DOHH2 (cell line): ENCODE results near the gene CRYBA2.

ENCODE experiments used
- H3F3A ChIP-seq: fragments of 200-600 bp; sonication (generic), shearing (Covaris generic); 2 replicates; pipeline ENCODE4 v1.6.0; 2016; ENCODE audit warnings: antibody characterized with exemption, mild to moderate bottlenecking; ENCODE audit not compliant: control insufficient read depth, insufficient read depth
- H3K27ac ChIP-seq: fragments of 200-600 bp; sonication (generic); 2 replicates; pipeline ENCODE4 v1.5.1; 2014; ENCODE audit warnings: low read depth, mild to moderate bottlenecking, low read length, moderate library complexity
- H3K27me3 ChIP-seq: fragments of 200-600 bp; sonication (generic); 2 replicates; pipeline ENCODE4 v1.6.1; 2014; ENCODE audit warnings: mild to moderate bottlenecking, low read length, mixed read lengths; ENCODE audit not compliant: control insufficient read depth
- H3K36me3 ChIP-seq: fragments of 200-600 bp; sonication (generic); 2 replicates; pipeline ENCODE4 v1.6.1; 2014; ENCODE audit warnings: mild to moderate bottlenecking, low read length, moderate library complexity, mixed read lengths; ENCODE audit not compliant: control insufficient read depth
- H3K4me1 ChIP-seq: fragments of 200-600 bp; sonication (generic); 2 replicates; pipeline ENCODE4 v1.6.1; 2014; ENCODE audit warnings: mild to moderate bottlenecking, low read length, mixed read lengths; ENCODE audit not compliant: control insufficient read depth
- H3K4me2 ChIP-seq: fragments of 200-600 bp; sonication (generic); 2 replicates; pipeline ENCODE4 v1.6.0; 2014; ENCODE audit warnings: mild to moderate bottlenecking, low read length, moderate library complexity
- H3K4me3 ChIP-seq: fragments of 200-600 bp; sonication (generic); 2 replicates; pipeline ENCODE4 v1.5.1; 2014; ENCODE audit warnings: mild to moderate bottlenecking, low read length, mixed read lengths
- H3K79me2 ChIP-seq: fragments of 200-600 bp; sonication (generic); 2 replicates; pipeline ENCODE4 v1.6.1; 2014; ENCODE audit warnings: mild to moderate bottlenecking, low read length, mixed read lengths; ENCODE audit not compliant: control insufficient read depth
- H3K9me2 ChIP-seq: fragments of 200-600 bp; sonication (generic); replicated peaks from 2 replicates; pipeline ENCODE4 v1.6.1; 2014; ENCODE audit warnings: mild to moderate bottlenecking, low read length, mixed read lengths; ENCODE audit not compliant: control insufficient read depth
- H3K9me3 ChIP-seq: fragments of 200-600 bp; sonication (generic); 2 replicates; pipeline ENCODE4 v1.6.1; 2014; ENCODE audit warnings: antibody characterized with exemption, low read length, mixed read lengths; ENCODE audit not compliant: control insufficient read depth, insufficient read depth
- H4K20me1 ChIP-seq: fragments of 200-600 bp; sonication (generic); 2 replicates; pipeline ENCODE4 v1.6.0; 2014; ENCODE audit warnings: low read depth, mild to moderate bottlenecking, antibody characterized with exemption, low read length, moderate library complexity; ENCODE audit not compliant: control insufficient read depth, insufficient read depth
- CTCF ChIP-seq: fragments of 200-600 bp; sonication (generic); IDR thresholded peaks from one replicate; pipeline ENCODE4 v1.5.1; 2014; ENCODE audit warnings: antibody characterized with exemption, mild to moderate bottlenecking, low read depth, low read length; ENCODE audit not compliant: poor library complexity, severe bottlenecking
- EZH2phosphoT487 ChIP-seq: fragments of 200-600 bp; sonication (generic); IDR thresholded peaks from 2 replicates; pipeline ENCODE4 v1.6.1; 2017; ENCODE audit warnings: borderline replicate concordance, mild to moderate bottlenecking, antibody characterized with exemption, low read length, moderate library complexity, mixed read lengths

The CRYBA2 gene

GRCh38 chr2:219020604-219021365 is 27.6 kb upstream of the CRYBA2 start:
- Histone ChIP-seq H3K27me3 (peaks cover 2% of the 10 kb centered on the region; the same call in 1 of the 2 replicates), H3K9me3 (no peaks in the 10 kb centered on the region), H3K27ac (no peak overlapping the region), H3K36me3 (no peaks in the 10 kb centered on the region), H4K20me1 (no peaks in the 10 kb centered on the region), H3K79me2 (no peaks in the 10 kb centered on the region), H3K9me2 (no peaks in the 10 kb centered on the region), H3F3A (no peaks in the 10 kb centered on the region), H3K4me3 (no peak overlapping the region), H3K4me2 (no peak overlapping the region), H3K4me1 (no peaks in the 10 kb centered on the region)
- TF ChIP-seq CTCF (no peak), EZH2phosphoT487 (no peak)

- Histone ChIP-seq H3K27ac (no peak overlapping the region), H3K4me3 (no peak overlapping the region), H3K36me3 (no peaks in the 10 kb centered on the region), H3K79me2 (no peaks in the 10 kb centered on the region), H3K4me1 (no peaks in the 10 kb centered on the region), H4K20me1 (no peaks in the 10 kb centered on the region), H3K27me3 (peaks cover 2% of the 10 kb centered on the region; the same call in 1 of the 2 replicates), H3K4me2 (no peak overlapping the region), H3F3A (no peaks in the 10 kb centered on the region), H3K9me3 (no peaks in the 10 kb centered on the region), H3K9me2 (no peaks in the 10 kb centered on the region)
- TF ChIP-seq EZH2phosphoT487 (no peak), CTCF (no peak)
Observed at GRCh38 chr2:219019436-219019835, 26.2 kb upstream of the CRYBA2 start.

GRCh38 chr2:219018726-219019125 is 25.5 kb upstream of the CRYBA2 start:
- Histone ChIP-seq H4K20me1 (no peaks in the 10 kb centered on the region), H3K4me3 (no peak overlapping the region), H3K27me3 (peaks cover 2% of the 10 kb centered on the region; the same call in 1 of the 2 replicates), H3K27ac (no peak overlapping the region), H3F3A (no peaks in the 10 kb centered on the region), H3K4me1 (no peaks in the 10 kb centered on the region), H3K36me3 (no peaks in the 10 kb centered on the region), H3K79me2 (no peaks in the 10 kb centered on the region), H3K9me2 (no peaks in the 10 kb centered on the region), H3K4me2 (no peak overlapping the region), H3K9me3 (no peaks in the 10 kb centered on the region)
- TF ChIP-seq CTCF (no peak), EZH2phosphoT487 (no peak)
